ENCODE results near the gene SLC30A2.

The SLC30A2 gene

DNA sequence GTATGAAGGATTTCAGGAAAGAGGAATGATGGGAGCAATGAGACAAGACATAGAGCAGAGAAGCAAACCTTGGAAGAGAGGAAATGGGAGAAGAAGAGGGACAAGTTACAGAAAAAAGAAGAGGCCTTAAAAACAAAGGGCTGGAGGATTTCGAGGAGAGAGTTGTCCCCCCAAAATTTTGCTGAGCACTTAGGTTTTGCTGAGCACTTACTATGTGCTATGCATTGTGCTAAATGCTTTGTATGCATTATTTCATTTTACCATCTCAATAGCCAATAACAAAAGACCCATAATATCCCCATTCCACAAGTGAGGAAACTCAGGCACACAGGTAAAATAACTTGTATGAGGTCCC is 24.0 kb upstream of the SLC30A2 start:
- DNase-seq (ENCODE audit: low read depth): no peak

GRCh38 chr1:26067432-26067911 is 21.6 kb upstream of the SLC30A2 start, which contains the start of gene TRIM63:
TRIM63 (minus strand) TSS chr1:26067630; CDS start chr1:26067494, 136 bp downstream.
- DNase-seq (ENCODE audit: low read depth): no peak

- no peak for DNase-seq (ENCODE audit: low read depth)
These were observed 20.9 kb upstream of the SLC30A2 start for GRCh38 chr1:26066857-26067256.

DNA sequence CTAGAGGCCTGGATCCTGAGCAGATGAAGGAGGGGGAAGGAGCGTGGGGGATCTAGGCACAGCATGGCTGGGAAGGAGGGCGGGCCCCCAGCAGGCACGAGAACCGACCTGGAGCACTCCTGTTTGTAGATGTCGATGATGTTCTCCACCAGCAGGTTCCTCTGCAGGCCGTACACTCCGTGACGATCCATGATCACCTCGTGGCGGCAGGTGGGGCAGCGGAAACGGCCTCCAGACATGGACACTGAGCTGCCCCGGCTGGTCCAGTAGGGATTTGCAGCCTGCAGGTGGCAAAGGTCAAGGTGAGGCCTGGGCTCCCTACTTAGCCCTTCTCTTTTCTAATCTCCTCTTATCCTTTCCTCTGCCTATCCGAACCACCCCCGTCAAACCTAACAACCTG is 20.2 kb upstream of the SLC30A2 start:
- DNase-seq (ENCODE audit: low read depth): no peak

GRCh38 chr1:26064553-26064952 is 18.6 kb upstream of the SLC30A2 start:
- DNase-seq (ENCODE audit: low read depth): no peak

GRCh38 chr1:26060832-26061574 is 15.1 kb upstream of the SLC30A2 start:
- DNase-seq (ENCODE audit: low read depth): no peak

GRCh38 chr1:26059906-26060305 is 14.0 kb upstream of the SLC30A2 start:
- DNase-seq (ENCODE audit: low read depth): no peak

- no peak for DNase-seq (ENCODE audit: low read depth)
These were observed 12.2 kb upstream of the SLC30A2 start for GRCh38 chr1:26058052-26058595.

DNA sequence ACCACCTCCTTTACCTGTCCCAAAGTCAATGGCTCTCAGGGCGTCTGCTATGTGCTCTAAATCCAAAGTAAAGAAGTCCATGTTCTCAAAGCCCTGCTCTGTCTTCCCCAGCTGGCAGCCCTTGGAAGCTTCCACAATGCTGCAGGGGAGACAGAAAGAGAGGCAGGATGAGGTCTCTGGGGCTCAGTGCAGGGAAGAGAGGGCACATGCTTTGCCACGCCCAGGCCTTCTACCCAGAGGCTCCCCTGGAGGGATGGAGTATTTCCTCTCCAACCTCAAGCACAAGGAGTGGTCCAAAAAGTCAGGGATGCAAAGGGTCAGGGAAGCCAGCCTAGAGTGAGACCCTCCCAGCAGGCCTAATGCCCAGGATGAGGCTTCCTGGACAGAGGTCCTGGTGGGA is 11.3 kb upstream of the SLC30A2 start:
- DNase-seq (ENCODE audit: low read depth): no peak

GRCh38 chr1:26055041-26055440 is 9.1 kb upstream of the SLC30A2 start:
- no peak for DNase-seq (ENCODE audit: low read depth)

- DNase-seq (ENCODE audit: low read depth): no peak
These were observed 8.0 kb upstream of the SLC30A2 start for GRCh38 chr1:26053718-26054560.

DNA sequence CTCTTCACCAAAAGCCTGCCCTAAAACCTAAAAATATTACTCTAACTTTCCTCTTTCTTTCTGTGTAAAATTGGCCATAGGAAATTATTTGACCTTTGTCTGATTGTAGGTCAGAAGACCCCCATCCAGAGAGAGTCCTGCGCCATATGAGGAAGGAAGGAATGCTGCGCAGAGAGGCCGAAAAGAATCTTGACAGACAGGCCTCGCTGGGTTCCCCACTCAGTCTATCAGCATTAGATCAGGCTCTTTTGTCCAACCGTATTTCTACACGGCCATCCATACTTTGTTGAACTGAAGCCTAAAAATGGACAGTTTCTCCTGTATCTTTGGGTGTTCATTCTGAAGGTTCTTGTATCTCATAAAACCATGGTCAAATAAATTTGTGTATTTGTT is 4.3 kb upstream of the SLC30A2 start:
- DNase-seq (ENCODE audit: low read depth): no peak

DNA sequence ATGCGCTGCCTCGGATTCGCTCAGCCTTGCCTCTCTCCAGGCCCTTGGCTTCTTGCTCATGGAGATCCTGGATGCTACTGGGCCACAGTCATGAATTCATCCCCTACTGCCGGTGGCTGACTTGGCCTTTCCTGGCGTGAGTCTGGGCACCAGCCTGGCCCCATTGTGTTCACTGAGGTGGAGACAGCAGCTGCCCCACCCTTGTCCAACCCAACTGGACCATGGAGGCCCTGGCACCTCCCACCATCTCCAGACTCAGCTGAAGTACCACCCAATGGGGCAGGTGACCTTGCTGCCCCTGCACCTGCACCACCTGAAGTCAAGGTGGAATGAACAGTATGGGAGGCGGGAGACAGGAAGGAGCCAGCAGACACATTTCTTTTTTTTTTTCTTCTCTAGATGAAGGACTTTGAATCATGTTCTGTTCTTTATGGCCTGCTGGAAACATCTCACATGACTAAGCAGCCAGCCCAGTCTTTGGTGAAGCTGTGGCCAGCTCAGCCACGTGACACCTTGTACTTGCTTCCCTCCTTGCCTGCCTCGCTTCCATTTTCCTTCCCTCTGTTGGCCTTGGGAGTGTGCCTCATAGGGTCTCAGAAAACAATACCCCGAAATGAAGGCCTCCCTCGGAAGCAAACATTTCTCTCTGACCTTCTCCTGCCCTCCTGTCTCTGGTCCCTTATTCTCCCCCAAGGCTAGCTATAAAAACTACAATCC is 3.8 kb upstream of the SLC30A2 start:
- DNase-seq (ENCODE audit: low read depth): no peak

- DNase-seq (ENCODE audit: low read depth): no peak
These were observed 1.5 kb upstream of the SLC30A2 start for GRCh38 chr1:26047278-26047874.

DNA sequence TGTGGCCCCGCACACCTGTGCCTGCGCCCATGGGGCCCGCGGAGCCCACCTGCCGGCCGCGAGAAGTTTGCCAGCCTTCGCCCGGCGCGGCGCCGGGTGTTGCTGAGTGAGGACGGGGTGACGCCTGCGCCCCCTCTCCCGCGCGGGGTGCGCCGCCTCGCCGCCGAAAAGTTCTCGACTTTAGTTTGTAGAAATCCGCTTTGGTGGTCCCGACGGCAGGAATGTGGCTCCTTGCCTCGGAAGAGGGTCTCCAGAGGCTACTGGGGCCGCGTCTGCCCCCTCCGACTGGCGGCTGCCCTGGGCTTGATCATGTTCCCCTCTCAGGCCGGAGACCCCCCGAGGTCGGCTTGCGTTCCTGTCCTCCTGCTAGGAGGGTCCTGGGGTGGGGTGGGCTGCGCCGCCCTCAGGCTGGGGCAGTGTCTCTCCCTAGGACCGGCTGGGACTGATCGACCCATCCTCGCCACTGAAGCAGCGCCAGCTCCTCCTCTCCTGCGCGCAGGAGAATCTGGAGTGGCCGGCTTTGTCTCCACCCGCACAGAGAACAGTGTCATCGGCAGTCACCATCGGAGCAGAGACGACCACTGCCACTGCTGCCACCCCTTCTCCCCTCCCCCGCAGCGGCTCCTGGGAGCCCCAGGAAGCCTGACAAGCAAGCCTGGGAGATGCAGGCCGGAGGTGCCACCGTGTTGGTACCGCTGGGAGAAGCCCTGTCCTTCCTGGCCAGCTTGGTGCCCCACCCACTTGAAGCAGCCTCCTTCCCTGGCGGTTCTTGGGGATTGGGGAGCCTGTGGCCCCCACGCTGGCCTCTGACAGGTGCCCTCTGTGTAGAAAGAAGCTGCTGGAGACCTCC is 553 bp upstream of the SLC30A2 start:
- no peak for DNase-seq (ENCODE audit: low read depth)

DNA sequence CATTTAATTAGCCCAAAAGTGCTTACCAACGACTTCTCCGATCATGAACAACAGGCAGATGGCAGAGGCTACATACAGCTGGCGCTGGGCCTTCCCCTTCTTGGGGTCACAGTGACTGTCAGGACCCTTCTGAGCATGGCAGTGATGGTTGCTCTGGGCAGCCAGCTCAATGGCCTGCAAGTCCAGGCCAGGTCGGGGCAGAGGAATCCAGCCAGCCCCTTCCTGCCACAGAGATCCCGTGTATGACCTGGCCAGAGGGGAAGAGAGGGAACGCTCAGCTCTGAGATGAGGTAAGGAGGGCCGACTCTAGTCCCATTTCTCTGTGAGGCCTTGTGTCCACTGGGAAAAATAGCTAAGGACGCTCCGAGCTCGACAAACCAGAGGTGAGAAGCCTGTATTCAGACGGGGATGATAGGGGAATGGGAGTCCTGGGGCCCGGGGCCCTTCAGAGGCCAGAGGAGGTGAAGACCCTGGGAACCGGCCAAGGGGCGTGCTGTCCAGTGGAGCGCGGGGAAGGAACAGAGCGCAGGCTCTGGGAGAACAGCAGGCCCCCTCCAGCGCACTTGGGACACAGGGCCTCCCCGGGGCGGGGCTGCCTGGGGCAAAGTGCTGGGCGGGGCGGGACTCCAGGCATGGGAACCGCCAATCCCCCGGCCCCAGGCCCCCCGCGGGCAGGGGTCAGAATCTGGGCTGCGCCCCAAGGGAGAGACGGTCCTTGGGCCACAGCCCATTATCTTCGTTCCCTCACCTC is 772 bp downstream of the SLC30A2 start:
- DNase-seq (ENCODE audit: low read depth): no peak

GRCh38 chr1:26044414-26044813 is 1.5 kb downstream of the SLC30A2 start:
- DNase-seq (ENCODE audit: low read depth): no peak

- DNase-seq (ENCODE audit: low read depth): no peak
These were observed 2.2 kb downstream of the SLC30A2 start for GRCh38 chr1:26043765-26044164.

- DNase-seq (ENCODE audit: low read depth): no peak
These were observed 3.9 kb downstream of the SLC30A2 start for GRCh38 chr1:26041978-26042377.

GRCh38 chr1:26041401-26041800 is 4.5 kb downstream of the SLC30A2 start:
- no peak for DNase-seq (ENCODE audit: low read depth)

Data from activated T-cell treated with anti-CD3 and anti-CD28 coated beads for 48 hours (primary cell).